NCI-H1105 treated with DMSO at 0.1 percent for 48 hours (cell line): ENCODE data around the gene TNFSF11.

ENCODE experiments used
- DNase-seq: peaks from one replicate; lab custom pipeline; 2025; lab: John Stamatoyannopoulos, UW

Gene TNFSF11

GRCh38 chr13:42653679-42654078, 79.7 kb downstream of the TNFSF11 start:
- no peak for DNase-seq

- DNase-seq: no peak
These were observed 80.3 kb downstream of the TNFSF11 start for GRCh38 chr13:42654212-42654611.

- DNase-seq: no peak
These were observed 80.8 kb downstream of the TNFSF11 start for GRCh38 chr13:42654722-42655121.

GRCh38 chr13:42656161-42656560, 82.2 kb downstream of the TNFSF11 start:
- DNase-seq: no peak

DNA sequence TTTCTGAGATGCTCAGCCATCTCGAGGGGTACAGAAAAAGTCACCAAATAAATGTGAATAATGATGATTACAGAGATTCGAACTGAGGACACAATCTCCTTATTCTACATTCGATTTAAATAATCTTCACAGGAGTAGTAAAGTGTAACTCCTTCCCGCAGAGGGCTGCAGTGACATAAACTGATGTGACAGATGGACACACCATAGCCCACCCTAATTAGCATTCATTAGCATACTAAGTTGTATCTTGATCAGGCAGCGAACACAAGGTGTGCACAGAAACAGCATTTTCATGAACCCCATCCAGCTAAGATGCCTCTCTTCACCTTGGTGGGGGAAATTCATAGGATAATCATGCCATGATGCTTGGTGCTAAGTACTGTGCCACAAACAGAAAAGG, 83.0 kb downstream of the TNFSF11 start:
- no peak for DNase-seq
